Activated CD4-positive, alpha-beta T cell treated with anti-CD3 and anti-CD28 coated beads, Interleukin-2, Interleukin-4, amounts not matched to agents 100 ng/mL and 50 ng/mL, durations not matched to agents 16 hours and 8 hours (primary cell): ENCODE measurements around the gene SMTNL1.

Experiments used
- DNase-seq: peaks from one replicate; pipeline ENCODE4 v3.0.0-alpha.2; 2020; ENCODE audit warnings: low spot score

Gene SMTNL1, protein sequence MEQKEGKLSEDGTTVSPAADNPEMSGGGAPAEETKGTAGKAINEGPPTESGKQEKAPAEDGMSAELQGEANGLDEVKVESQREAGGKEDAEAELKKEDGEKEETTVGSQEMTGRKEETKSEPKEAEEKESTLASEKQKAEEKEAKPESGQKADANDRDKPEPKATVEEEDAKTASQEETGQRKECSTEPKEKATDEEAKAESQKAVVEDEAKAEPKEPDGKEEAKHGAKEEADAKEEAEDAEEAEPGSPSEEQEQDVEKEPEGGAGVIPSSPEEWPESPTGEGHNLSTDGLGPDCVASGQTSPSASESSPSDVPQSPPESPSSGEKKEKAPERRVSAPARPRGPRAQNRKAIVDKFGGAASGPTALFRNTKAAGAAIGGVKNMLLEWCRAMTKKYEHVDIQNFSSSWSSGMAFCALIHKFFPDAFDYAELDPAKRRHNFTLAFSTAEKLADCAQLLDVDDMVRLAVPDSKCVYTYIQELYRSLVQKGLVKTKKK

GRCh38 chr11:57536947-57537619, at the start of gene SMTNL1:
Gene SMTNL1, plus strand, starts transcription at chr11:57537595. Its CDS starts 5,048 bp downstream, at chr11:57542643.
- no peak for DNase-seq

- no peak for DNase-seq
Measured at GRCh38 chr11:57487920-57488659, 49.3 kb upstream of the SMTNL1 start.

GRCh38 chr11:57490456-57491248, 46.7 kb upstream of the SMTNL1 start:
- no peak for DNase-seq

DNA sequence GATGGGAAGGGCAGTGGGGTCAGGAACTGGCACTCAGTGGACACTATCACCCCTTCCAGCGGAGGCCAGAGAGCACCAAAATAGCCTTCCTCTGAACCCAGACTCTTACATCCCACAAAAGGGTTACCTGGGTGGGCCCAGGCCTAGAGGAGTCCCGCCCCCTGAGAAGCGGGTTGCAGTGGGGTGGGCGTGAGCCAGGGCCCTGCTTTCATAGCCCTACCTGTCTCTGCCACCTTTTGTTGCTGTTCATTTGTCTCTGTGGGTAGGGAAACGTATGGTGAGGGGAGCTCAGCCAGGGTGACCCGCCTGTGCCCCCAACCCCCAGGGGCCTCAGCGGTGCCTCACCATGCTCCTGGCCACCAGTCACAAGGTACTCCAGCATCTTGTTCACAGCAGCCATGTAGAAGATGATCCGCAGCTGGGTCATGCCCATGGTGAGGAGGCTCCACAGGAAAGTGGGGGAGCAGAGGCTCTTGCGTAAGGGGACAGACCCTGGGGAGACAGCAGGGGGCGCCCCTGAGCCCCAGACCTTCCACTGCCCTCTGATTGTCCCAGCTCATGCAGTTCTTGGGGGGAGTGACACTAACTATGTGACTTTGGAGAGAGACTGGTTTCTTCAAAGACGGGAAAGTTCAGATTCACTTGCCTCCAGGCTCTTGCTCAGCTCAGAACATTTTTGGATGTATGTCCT, 45.9 kb upstream of the SMTNL1 start:
- DNase-seq = peak; percentile 62

GRCh38 chr11:57493507-57494503, 43.6 kb upstream of the SMTNL1 start:
- DNase-seq = peak; percentile 77

- no peak for DNase-seq
Measured at GRCh38 chr11:57496109-57496820, 41.1 kb upstream of the SMTNL1 start.

- no peak for DNase-seq
Measured at GRCh38 chr11:57497303-57498247, 39.8 kb upstream of the SMTNL1 start.

GRCh38 chr11:57498540-57498939, 38.9 kb upstream of the SMTNL1 start:
- DNase-seq = no peak

- DNase-seq = peak; percentile 48
Measured at GRCh38 chr11:57499413-57499982, 37.9 kb upstream of the SMTNL1 start.

- no peak for DNase-seq
Measured at GRCh38 chr11:57499983-57500461, 37.4 kb upstream of the SMTNL1 start.

- DNase-seq = no peak
Measured at GRCh38 chr11:57500515-57500914, 36.9 kb upstream of the SMTNL1 start.

DNA sequence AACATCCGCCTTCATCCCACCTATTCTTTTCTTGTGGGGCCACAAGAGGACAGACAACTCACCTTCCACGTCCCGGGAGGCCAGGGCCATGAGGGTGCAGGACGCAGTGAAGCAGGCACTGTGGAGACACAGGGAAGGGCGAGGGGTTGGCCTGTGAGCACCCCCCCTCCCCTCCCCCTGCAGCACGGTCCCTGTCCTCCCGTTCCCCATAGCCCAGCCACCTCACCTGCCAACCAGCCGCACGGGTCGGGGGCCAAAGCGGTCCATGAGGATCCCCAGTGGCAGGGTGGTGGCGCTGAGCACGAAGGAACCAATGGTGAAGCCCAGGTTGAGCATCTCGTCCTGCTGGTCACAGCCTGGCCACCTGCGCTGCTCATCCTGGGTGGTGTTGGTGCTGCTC, 36.5 kb upstream of the SMTNL1 start:
- no peak for DNase-seq

DNA sequence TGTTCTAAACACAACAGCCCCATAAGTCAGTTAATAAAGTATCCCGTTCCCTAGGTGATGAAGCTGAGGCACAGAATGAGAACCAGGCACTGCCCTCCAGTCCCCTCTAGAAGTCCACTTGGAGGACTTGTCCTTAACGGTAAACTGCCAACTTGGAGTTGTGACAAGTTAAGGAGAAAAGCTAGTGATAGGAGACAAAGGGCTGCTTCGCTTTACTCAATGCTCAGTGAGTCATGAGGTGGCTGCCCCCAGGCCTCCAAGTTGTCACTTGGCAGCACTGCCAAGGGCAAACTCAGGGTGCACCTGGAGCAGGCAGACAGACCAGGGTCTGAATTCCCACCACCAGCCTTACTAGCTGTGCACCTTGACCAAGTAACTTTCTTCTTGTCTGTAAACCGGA, 35.4 kb upstream of the SMTNL1 start:
- no peak for DNase-seq

DNA sequence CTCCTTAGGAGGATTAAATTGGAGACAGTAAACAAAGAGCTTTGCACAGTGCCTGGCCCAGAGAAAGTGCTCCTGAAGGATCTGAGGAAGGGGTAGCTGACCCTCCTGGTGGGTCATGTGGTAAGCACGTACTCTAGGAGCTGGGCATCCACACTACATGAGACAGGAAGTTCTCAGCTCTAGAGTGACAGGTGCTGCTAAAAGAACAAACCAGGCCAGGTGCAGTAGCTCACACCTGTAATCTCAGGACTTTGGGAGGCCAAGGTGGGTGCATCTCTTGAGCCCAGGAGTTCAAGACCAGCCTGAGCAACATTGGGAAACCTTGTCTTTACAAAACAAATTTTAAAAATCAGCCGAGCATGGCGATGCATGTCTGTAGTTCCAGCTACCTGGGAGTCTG, 35.0 kb upstream of the SMTNL1 start:
- no peak for DNase-seq

DNA sequence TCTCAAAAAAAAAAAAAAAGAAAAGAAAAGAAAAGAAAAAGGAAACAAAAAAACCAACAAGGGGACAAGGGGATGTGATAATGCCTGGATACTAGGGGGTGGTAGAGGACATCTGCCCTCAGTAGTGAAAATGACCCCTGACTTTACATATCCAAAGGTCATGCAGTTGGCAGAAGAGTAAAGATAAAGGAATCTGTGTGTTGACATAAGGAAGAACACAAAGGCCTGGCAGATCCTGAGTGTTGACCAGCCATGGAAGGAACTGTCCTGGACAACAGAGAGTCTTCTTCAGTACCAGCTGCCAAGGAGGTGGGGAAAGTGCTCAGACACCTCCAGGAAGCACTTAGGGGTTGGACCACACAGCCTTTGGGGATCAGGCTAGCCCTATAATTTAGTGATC, 34.5 kb upstream of the SMTNL1 start:
- DNase-seq = no peak

DNA sequence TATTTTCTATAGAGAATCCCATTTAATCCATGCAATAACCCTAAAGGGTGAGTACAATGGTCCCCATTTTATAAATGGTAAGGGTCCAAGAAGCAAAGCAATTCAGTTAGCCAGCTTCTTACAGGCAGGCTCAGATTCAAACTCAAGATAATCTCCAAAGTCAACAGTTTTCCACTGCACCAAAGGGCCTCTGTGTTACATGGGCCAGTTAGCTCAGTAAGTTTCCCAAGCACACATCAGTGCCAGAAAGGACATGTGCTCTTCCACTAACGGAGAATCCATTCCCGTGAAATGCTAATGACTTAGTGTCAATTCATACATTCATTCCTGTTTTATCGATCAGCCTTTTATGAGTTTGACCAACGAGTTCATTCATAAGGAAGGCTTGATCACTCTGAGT, 32.9 kb upstream of the SMTNL1 start:
- DNase-seq = no peak

GRCh38 chr11:57506522-57506921, 30.9 kb upstream of the SMTNL1 start:
- DNase-seq = no peak
